GM12875 (cell line): ENCODE results near the gene DNAH9.

Source experiments
- H3K4me3 ChIP-seq: one replicate; pipeline ENCODE4 v1.5.1; 2011; ENCODE audit warnings: low read depth, low read length, control low read depth
- CTCF ChIP-seq: IDR thresholded peaks from 2 replicates; pipeline ENCODE4 v1.5.1; 2011; ENCODE audit warnings: low read depth, mild to moderate bottlenecking, control low read depth, inconsistent platforms, low read length, moderate library complexity, borderline replicate concordance; ENCODE audit not compliant: insufficient read depth

Gene DNAH9

GRCh38 chr17:11991461-11991860, 393.2 kb downstream of the DNAH9 start:
- no peak for TF ChIP-seq CTCF
- no peak overlapping the region for H3K4me3 ChIP-seq

- TF ChIP-seq CTCF: no peak
- peak overlapping the region; percentile 67 for H3K4me3 ChIP-seq
Measured at GRCh38 chr17:11996722-11997146, 398.5 kb downstream of the DNAH9 start.

- no peak for TF ChIP-seq CTCF
- peak within 1 kb of the TSS; percentile 67 for H3K4me3 ChIP-seq
Measured at GRCh38 chr17:11997147-11997971, 399.1 kb downstream of the DNAH9 start, which contains the start of gene ZNF18. Gene ZNF18 (minus strand): TSS chr17:11997475. CDS start chr17:11992829, 4,646 bp downstream.

- H3K4me3 ChIP-seq: peak overlapping the region; percentile 67
- no peak for TF ChIP-seq CTCF
Measured at GRCh38 chr17:11997972-11998233, 399.6 kb downstream of the DNAH9 start.

GRCh38 chr17:11999696-12000095, 401.4 kb downstream of the DNAH9 start:
- no peak for TF ChIP-seq CTCF
- H3K4me3 ChIP-seq: no peak overlapping the region

- H3K4me3 ChIP-seq: no peak overlapping the region
- TF ChIP-seq CTCF: no peak
Measured at GRCh38 chr17:12007466-12007865, 409.2 kb downstream of the DNAH9 start.
